ENCODE data around the gene MB21D2. TPM values are rescaled to one million over a fixed set of nuclear protein-coding genes. Genes with fewer than 3 reads are reported as not detected.

The MB21D2 gene
- total RNA-seq, 1 experiment from 2014 or later = 25.1 TPM

DNA sequence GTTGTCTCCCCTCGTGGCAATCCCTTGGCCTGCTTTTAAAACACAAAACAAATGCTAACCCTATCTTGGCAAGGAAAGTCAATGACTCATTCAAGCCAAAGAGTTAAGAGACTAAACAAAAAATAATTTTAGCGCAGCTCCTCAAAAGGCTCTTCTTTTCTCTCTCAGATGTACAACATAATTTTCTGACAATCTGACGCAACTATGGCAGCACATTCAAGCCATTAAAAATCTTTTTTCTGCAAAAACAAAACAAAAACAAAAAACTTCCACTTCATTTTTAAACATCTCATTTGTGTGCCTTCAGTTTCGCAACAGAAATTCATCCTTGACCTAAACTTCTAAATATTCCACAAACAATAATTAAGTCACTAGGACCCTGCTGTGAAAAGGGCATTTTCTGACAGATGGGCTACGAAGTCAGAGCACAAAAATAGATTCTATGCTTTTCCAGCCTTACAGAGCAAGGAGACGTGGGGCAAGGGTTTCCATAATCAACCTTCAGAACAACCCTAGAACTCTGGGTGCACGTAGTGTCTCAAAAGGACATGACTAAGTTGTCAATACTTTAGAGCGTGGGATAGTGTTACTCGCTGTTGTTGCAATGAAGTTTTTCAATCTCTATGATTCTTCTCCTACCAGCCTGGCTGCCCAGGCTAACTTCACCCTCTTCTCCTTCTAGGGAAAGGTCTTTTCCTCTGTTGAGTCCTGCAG is 84.3 kb downstream of the MB21D2 start:
- DNase-seq (ENCODE audit: low spot score) = peak; percentile 81

GRCh38 chr3:192831801-192832347 is 85.8 kb downstream of the MB21D2 start:
- DNase-seq (ENCODE audit: low spot score) = no peak

- DNase-seq (ENCODE audit: low spot score) = peak; percentile 84
Observed at GRCh38 chr3:192831111-192831644, 86.5 kb downstream of the MB21D2 start.

- DNase-seq (ENCODE audit: low spot score) = no peak
Observed at GRCh38 chr3:192830291-192831110, 87.2 kb downstream of the MB21D2 start.

DNA sequence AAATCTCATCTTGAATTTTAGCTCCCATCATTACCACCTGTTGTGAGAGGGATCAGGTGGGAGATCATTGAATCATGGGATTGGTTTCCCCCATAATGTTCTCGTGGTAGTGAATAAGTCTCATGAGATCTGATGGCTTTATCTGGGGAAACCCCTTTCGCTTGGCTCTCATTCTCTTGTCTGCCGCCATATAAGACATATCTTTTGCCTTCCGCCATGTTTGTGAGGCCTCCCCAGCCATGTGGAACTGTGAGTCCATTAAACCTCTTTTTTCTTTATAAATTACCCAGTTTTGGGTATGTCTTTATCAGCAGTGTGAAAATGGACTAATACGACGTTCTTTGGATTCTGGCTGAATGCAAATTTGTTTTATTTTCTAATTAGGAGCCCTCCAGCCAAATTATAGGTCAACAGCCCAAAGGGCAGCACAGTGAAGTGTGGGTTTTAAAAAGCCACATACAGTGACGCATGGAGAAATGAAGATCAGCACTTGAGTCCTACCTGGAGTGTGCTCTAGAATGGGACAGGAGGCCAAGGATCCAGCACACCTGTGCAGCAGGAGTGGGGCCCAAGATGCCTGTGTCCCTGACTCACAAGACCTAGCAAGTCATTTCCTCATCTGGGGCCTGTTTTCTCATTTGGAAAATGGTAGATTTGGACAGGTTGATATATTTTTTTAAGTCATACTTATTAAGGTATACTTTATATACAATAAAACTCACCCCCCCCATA is 89.6 kb downstream of the MB21D2 start:
- no peak for DNase-seq (ENCODE audit: low spot score)

- DNase-seq (ENCODE audit: low spot score) = no peak
Observed at GRCh38 chr3:192827208-192827607, 90.4 kb downstream of the MB21D2 start.

DNA sequence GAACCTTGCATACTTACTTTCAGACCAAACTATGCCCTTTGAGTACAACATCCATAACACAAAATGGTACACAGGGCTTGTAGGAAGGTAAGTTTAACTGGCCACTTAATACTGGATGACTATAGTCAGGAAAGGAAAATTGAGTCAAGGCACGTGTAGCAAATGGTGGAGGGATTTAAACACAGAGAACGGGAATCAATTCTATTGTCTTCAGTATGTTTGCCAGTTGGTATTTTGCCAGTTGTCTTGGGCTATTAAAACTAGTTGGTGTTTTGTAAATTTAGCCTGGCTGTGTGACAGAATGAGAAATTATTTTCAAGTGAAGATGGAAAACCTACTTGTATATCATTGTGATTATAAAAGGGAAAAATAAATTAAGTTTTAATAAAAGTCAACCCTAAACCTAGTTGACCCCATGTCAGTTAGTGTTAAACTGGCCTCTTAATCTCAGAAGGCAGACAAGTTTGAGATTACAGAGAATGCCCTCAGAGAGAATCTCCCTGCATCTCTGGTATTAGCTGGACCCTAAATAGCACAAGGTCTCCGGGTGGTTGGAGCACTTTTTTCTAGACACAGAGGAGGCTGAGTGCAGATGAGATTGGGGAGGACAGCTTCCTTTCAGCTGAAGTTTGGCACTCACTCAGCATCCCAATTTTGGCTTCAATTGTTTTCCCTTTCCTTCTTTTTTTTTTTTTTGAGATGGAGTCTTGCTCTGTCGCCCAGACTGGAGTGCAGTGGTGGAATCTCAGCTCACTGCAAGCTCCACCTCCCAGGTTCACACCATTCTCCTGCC is 91.2 kb downstream of the MB21D2 start:
- no peak for DNase-seq (ENCODE audit: low spot score)

DNA sequence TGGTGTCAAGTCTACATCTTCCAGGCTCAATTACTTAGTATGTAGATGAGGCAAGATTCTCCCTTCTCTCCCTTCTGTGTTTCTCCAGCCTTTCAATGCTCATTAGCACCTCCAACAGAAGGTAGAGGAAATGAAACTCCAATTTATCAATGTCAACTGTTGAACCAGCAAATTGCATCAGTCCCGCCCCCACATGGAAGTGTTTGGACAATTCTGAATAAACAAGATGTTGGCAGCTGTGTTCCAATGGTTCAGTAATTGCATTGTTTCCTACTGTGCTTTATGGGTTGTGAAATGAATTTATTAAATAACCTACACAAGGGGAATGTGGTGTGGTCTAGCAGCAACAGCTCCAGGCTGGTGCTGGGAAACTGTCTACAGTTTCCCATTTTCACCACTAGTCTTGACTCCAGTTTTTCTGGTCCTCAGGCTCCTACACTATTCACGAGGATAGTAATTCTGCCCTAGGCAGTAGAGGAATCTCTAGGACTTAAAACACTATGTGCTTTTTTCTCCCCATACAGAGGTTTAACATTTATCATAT is 91.9 kb downstream of the MB21D2 start:
- DNase-seq (ENCODE audit: low spot score) = peak; percentile 67

GRCh38 chr3:192825216-192825615 is 92.4 kb downstream of the MB21D2 start:
- no peak for DNase-seq (ENCODE audit: low spot score)

GRCh38 chr3:192824313-192824712 is 93.3 kb downstream of the MB21D2 start:
- no peak for DNase-seq (ENCODE audit: low spot score)

GRCh38 chr3:192821161-192821560 is 96.5 kb downstream of the MB21D2 start:
- DNase-seq (ENCODE audit: low spot score) = no peak

DNA sequence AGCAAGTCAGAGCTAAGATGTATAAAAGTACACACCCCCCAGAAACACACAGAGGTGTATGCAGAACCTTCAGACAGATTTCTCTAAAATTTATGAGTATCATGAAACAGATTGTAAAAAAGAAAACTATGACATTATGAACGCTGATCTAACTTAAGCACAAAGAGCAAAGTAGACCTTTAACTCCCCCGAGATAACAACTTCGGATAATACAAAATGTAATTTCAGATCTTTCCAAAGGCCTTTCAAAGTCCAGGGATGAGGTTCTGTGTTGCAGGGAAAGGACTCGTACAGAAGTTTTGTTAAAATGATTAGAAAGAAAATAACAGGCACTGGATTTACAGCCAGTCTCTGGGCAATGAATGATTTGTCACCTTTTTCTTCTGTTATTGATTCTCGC is 97.5 kb downstream of the MB21D2 start:
- no peak for DNase-seq (ENCODE audit: low spot score)

- DNase-seq (ENCODE audit: low spot score) = peak; percentile 91
Observed at GRCh38 chr3:192819001-192819569, 98.6 kb downstream of the MB21D2 start.

DNA sequence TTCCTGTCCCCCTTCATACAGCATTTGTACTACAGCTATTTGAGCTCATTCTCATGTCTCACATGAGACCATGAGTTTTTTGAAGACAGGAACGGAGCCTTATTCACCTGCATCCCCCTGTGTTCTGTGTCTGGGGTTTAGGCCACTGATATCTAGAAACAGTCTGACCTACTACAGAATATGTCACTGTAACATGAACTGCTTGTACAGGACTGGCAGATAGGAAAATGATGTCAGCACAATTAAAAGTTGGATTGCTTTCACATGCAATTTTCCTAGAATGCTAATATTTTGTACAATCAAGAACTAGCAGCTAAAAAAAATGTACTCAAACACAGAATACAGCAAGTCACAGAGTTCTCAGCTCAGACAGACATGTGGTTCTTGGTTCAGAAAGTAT is 99.5 kb downstream of the MB21D2 start:
- no peak for DNase-seq (ENCODE audit: low spot score)

- DNase-seq (ENCODE audit: low spot score) = no peak
Observed at GRCh38 chr3:192817506-192817905, 100.2 kb downstream of the MB21D2 start.

DNA sequence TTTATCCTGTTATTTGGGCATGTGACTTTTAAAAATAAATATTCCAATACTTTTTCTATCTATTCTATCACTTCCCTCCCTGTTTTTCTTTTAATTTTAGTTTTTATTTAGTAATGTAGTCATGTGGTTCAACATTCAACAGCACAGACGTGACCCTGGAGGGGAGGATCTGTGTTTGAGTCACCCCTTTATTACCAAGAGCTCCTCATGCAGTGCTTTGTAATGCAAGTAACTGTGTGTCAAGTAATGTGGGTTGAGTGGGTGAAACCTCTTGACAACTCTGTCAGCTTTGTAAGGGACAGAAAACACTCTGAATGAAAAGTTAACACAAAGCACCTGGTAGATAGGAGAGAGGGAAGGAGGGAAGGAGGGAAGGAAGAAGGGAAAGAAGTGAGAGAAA is 100.6 kb downstream of the MB21D2 start:
- DNase-seq (ENCODE audit: low spot score) = no peak

- no peak for DNase-seq (ENCODE audit: low spot score)
Observed at GRCh38 chr3:192816351-192816750, 101.3 kb downstream of the MB21D2 start.

DNA sequence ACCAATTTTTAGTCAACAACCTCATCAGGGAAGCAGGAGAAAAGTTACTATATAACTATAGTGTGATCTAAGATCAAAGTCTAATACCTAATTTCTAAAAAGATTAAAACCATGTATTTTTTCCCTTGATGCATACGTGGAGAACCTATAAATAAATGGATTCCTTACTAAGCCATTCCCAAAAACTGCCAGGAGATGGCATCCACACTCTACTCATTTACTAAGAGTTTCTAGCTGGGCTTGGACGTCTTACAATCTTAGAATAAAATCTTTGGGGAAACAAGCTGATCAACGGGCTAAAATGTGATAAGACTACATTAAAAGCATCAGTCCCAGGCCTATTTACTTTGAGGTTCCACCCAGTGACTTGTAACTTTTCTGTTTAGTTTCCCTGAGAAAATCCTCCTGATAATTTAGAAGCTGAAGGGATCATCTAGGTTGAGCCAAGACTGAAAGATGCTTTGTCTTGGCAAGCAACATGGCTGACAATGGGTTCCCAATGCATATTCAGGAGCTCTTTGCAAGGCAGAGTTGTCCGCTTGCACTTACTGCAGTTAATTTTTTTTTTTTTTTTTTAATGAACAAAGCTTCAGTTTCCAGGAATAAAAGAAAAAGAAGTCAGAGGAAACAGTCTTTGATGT is 104.8 kb downstream of the MB21D2 start:
- DNase-seq (ENCODE audit: low spot score) = peak; percentile 59

DNA sequence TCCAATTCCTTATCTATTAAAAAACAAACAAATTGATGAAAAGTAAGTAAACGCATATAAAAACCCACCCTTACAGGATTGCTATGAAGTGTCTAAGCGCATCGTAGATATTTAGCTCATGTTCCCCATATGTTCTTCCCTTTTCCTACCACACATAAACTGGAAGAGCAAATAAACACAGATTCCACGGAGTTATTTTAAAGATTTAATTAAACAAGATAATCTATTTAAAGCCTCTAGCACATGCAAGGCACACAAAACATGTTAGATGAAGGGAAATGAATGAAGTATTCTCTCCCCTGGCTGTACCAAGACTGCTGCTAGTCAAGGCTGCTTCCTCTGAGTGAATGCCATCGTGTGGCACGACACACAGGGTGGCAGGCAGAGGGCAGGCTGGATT is 111.9 kb downstream of the MB21D2 start:
- no peak for DNase-seq (ENCODE audit: low spot score)

GRCh38 chr3:192804502-192804901 is 113.2 kb downstream of the MB21D2 start:
- DNase-seq (ENCODE audit: low spot score) = no peak
